HFFc6 (cell line): ENCODE measurements around the gene PLA2R1. TPM values are rescaled to one million over a fixed set of nuclear protein-coding genes. Genes with fewer than 3 reads are reported as not detected.

Experiments
- DNase-seq: peaks from one replicate; pipeline ENCODE4 v3.0.0-alpha.2; 2018
- H3K27ac Mint-ChIP-seq: 2 replicates; pipeline ENCODE4 v1.8.0; 2020; ENCODE audit warnings: mild to moderate bottlenecking, mixed read lengths
- H3K27me3 Mint-ChIP-seq: 2 replicates; pipeline ENCODE4 v1.8.0; 2021; ENCODE audit warnings: mild to moderate bottlenecking, moderate library complexity, mixed read lengths; ENCODE audit not compliant: insufficient read depth
- H3K36me3 Mint-ChIP-seq: 2 replicates; pipeline ENCODE4 v1.8.0; 2021; ENCODE audit warnings: low read depth, mixed read lengths
- H3K4me1 Mint-ChIP-seq: 2 replicates; pipeline ENCODE4 v1.8.0; 2020; ENCODE audit warnings: low read depth, mixed read lengths
- H3K4me3 Mint-ChIP-seq: 2 replicates; pipeline ENCODE4 v1.8.0; 2020; ENCODE audit warnings: mild to moderate bottlenecking, moderate library complexity, mixed read lengths
- H3K9me3 Mint-ChIP-seq: 2 replicates; pipeline ENCODE4 v1.8.0; 2020; ENCODE audit warnings: mild to moderate bottlenecking, mixed read lengths
- CTCF ChIP-seq: fragments of 200-600 bp; sonication (generic); IDR thresholded peaks from 2 replicates; pipeline ENCODE4 v1.5.0; 2021; ENCODE audit warnings: antibody characterized with exemption, mild to moderate bottlenecking
- total RNA-seq, 6 experiments: library from RNA; stranded (reverse); fragmentation: NEBNext Ultra II Directional; extraction: Animal tissue kit (Norgen Biotek cat#: 25700); gene quantifications; 2 replicates in 1 of 6; 3 replicates in 5 of 6; pipeline ENCODE4 v1.2.3, GENCODE V29; 2021

PLA2R1 gene
- total RNA-seq, 6 experiments from 2014 or later: 3.2 to 6.3 (median 3.3) TPM

- Mint-ChIP-seq H3K4me3 (no peak overlapping the region), H3K27me3 (no peaks in the 10 kb centered on the region; the same call in 1 of the 2 replicates), H3K36me3 (peaks cover 6% of the 10 kb centered on the region; the same call in 1 of the 2 replicates), H3K4me1 (peaks cover 27% of the 10 kb centered on the region), H3K27ac (no peak overlapping the region), H3K9me3 (no peaks in the 10 kb centered on the region)
- TF ChIP-seq CTCF: no peak
- no peak for DNase-seq
Measured at GRCh38 chr2:159995038-159995437, 67.4 kb downstream of the PLA2R1 start.

GRCh38 chr2:159989249-159989648 is 73.2 kb downstream of the PLA2R1 start:
- TF ChIP-seq CTCF: no peak
- Mint-ChIP-seq H3K27ac (no peak overlapping the region), H3K4me3 (no peak overlapping the region), H3K9me3 (no peaks in the 10 kb centered on the region), H3K36me3 (no peaks in the 10 kb centered on the region), H3K27me3 (peaks cover 3% of the 10 kb centered on the region; the same call in 1 of the 2 replicates), H3K4me1 (no peaks in the 10 kb centered on the region)
- DNase-seq: no peak

GRCh38 chr2:159988412-159988970 is 73.9 kb downstream of the PLA2R1 start:
- TF ChIP-seq CTCF: no peak
- H3K4me3 Mint-ChIP-seq: no peak overlapping the region
- no peaks in the 10 kb centered on the region for H3K36me3 Mint-ChIP-seq
- H3K27me3 Mint-ChIP-seq: peaks cover 3% of the 10 kb centered on the region; the same call in 1 of the 2 replicates
- no peak overlapping the region for H3K27ac Mint-ChIP-seq
- no peaks in the 10 kb centered on the region for H3K4me1 Mint-ChIP-seq
- DNase-seq: no peak
- no peaks in the 10 kb centered on the region for H3K9me3 Mint-ChIP-seq

GRCh38 chr2:159987181-159987580 is 75.2 kb downstream of the PLA2R1 start:
- H3K27ac Mint-ChIP-seq: no peak overlapping the region
- no peak for TF ChIP-seq CTCF
- H3K36me3 Mint-ChIP-seq: no peaks in the 10 kb centered on the region; the same call in 1 of the 2 replicates
- peaks cover 3% of the 10 kb centered on the region; the same call in 1 of the 2 replicates for H3K27me3 Mint-ChIP-seq
- peaks cover 11% of the 10 kb centered on the region for H3K4me1 Mint-ChIP-seq
- H3K9me3 Mint-ChIP-seq: no peaks in the 10 kb centered on the region
- DNase-seq: no peak
- no peak overlapping the region for H3K4me3 Mint-ChIP-seq

- no peaks in the 10 kb centered on the region for H3K9me3 Mint-ChIP-seq
- H3K4me1 Mint-ChIP-seq: peaks cover 17% of the 10 kb centered on the region
- no peak for TF ChIP-seq CTCF
- DNase-seq: no peak
- no peaks in the 10 kb centered on the region; the same call in 1 of the 2 replicates for H3K36me3 Mint-ChIP-seq
- H3K27me3 Mint-ChIP-seq: peaks cover 3% of the 10 kb centered on the region; the same call in 1 of the 2 replicates
- no peak overlapping the region for H3K27ac Mint-ChIP-seq
- H3K4me3 Mint-ChIP-seq: no peak overlapping the region
Measured at GRCh38 chr2:159985656-159986055, 76.8 kb downstream of the PLA2R1 start.
